Heart left ventricle (tissue), 16 donors: ENCODE results near the gene CAMSAP2. TPM values are rescaled to one million over a fixed set of nuclear protein-coding genes. Genes with fewer than 3 reads are reported as not detected.

Experiments
- ATAC-seq, 4 donors: fragments of 200-7000 bp; cut with Tn5 transposase; one replicate each; pipeline ENCODE4 v1.9.1; 2020 to 2022; ENCODE audit warnings: moderate library complexity in 4 of 4, mild to moderate bottlenecking in 3 of 4, moderate number of reproducible peaks in 1 of 4
- DNase-seq, 5 donors: peaks; one replicate each; pipeline ENCODE4 v3.0.0-alpha.2; 2020
- H3K27ac ChIP-seq, 12 donors: fragments of 200-600 bp; sonication (generic) in 4 of 12; one replicate each; pipeline versions ENCODE4 v1.5.0 to v1.8.0; 2016 to 2022; ENCODE audit warnings: mild to moderate bottlenecking in 2 of 12
- H3K27me3 ChIP-seq, 9 donors: fragments of 200-600 bp; sonication (generic) in 2 of 9; one replicate each; pipeline versions ENCODE4 v1.5.1 to v1.8.0; 2016 to 2022; ENCODE audit warnings: mild to moderate bottlenecking in 3 of 9
- H3K36me3 ChIP-seq, 9 donors: fragments of 200-600 bp; sonication (generic) in 2 of 9; one replicate each; pipeline versions ENCODE4 v1.5.0 to v1.8.0; 2018 to 2022; ENCODE audit warnings: mild to moderate bottlenecking in 2 of 9
- H3K4me1 ChIP-seq, 12 donors: fragments of 200-600 bp; sonication (generic) in 4 of 12; one replicate each; pipeline versions ENCODE4 v1.5.0 to v1.8.0; 2016 to 2022; ENCODE audit warnings: mild to moderate bottlenecking in 3 of 12
- H3K4me3 ChIP-seq, 12 donors: fragments of 200-600 bp; sonication (generic) in 4 of 12; one replicate each; pipeline versions ENCODE4 v1.5.0 to v1.8.0; 2017 to 2022; ENCODE audit warnings: mild to moderate bottlenecking in 9 of 12, moderate library complexity in 4 of 12
- H3K9me3 ChIP-seq, 12 donors: fragments of 200-600 bp; sonication (generic) in 4 of 12; one replicate each; pipeline versions ENCODE4 v1.5.0 to v1.8.0; 2016 to 2022; ENCODE audit warnings: mild to moderate bottlenecking in 1 of 12
- CTCF ChIP-seq, 12 donors: fragments of 200-600 bp; sonication (generic) in 4 of 12; IDR thresholded peaks; one replicate each; pipeline versions ENCODE4 v1.5.0 to v1.8.0; 2018 to 2022; ENCODE audit warnings: antibody characterized with exemption in 12 of 12, mild to moderate bottlenecking in 5 of 12
- POLR2A ChIP-seq, 2 donors: fragments of 450-650 bp; IDR thresholded peaks; one replicate each; pipeline ENCODE4 v1.6.1; 2017; ENCODE audit warnings: antibody characterized with exemption in 2 of 2, mild to moderate bottlenecking in 2 of 2, moderate library complexity in 2 of 2
- WGBS, 4 donors: extraction: QIAGEN DNeasy Blood & Tissue Kit in 2 of 4; methylation state at CpG; one replicate each; pipeline versions ENCODE4 v1.1.5 to v1.1.7; 2013 to 2018; 5-methylcytosine and 5-hydroxymethylcytosine counted together
- intact Hi-C, 10 donors: fragments of 100-400 bp; cut with DNase I; formaldehyde crosslinking; loops; one replicate each; pipeline versions ENCODE4 v1.11.1 to v1.14.2; 2022
- polyA plus RNA-seq, 2 donors: library from polyadenylated mRNA; stranded (reverse); fragments of 200-250 nt; gene quantifications; one replicate each; pipeline ENCODE4 v1.2.3, GENCODE V29; 2013
- total RNA-seq, 9 donors: library from RNA; depleted of rRNA in 2 of 9; stranded (reverse); fragments of >200 nt in 2 of 9; fragmentation: NEBNext Ultra II Directional in 3 of 9; extraction: Animal tissue kit (Norgen Biotek cat#: 25700) in 3 of 9; gene quantifications; one replicate each; pipeline versions ENCODE4 v1.1.0 to v1.2.4, GENCODE V29; 2016 to 2023
- donor health status: ischemic (EF 13 %, LVEDD 7.1; RV severe dilation, severe dysfunction).
- donor health status: healthy with polysubstance abuse.
- donor health status: DM: no; HTN: yes; CAD: no.
- donor health status: DM: no; HTN: no; CAD: no.
- donor health status: ischemic (EF 25% LVEDD 6.9; RV normal size, moderate dysfunction).
- donor health status: ischemic (EF 25% LVEDD 5.7; RV mildly dilated, moderate dysfunction).
- donor health status: healthy.
- donor health status: DM: yes; HTN: yes; CAD: no.
- donor health status: ischemic (EF 35%, LVEDD 5.7; RV mildly dilated, moderate dysfunction).
- donor health status: nonischemic (EF 11% LVEDD 7.7; RV severe dilation, severe dysfunction).
- donor health status: DM: yes; HTN: yes; CAD: no.
- donor health status: PGD.
- donor health status: ischemic (EF 29% LVEDD 5.4; RV normal size, mild dysfunction).
- donor health status: nonischemic (EF 23%, LVEDD 6.1; RV moderate dilation, normal function).

Gene CAMSAP2
- total and polyA plus RNA-seq, 11 donors, result 7.0 to 53.7 (median 36.1) TPM

GRCh38 chr1:200899954-200900867 is 161.5 kb downstream of the CAMSAP2 start:
- Histone ChIP-seq H3K4me3 (no peak overlapping the region), H3K27me3 (peaks cover 0 to 4% (median 0%) of the 10 kb centered on the region in 9 donors), H3K36me3 (no peaks in the 10 kb centered on the region), H3K4me1 (peaks cover 0 to 6% (median 0%) of the 10 kb centered on the region in 12 donors), H3K27ac (no peak overlapping the region), H3K9me3 (no peaks in the 10 kb centered on the region)
- DNase-seq (no peak), ATAC-seq (no peak)
- no peak for TF ChIP-seq POLR2A (IDR thresholded peaks at IDR 0.05)
- no peak for TF ChIP-seq CTCF (IDR thresholded peaks at IDR 0.05)
- 92 to 95% (median 93%) methylated on average over 11 to 16 of the region's 16 CpGs for WGBS, 4 donors
- intact Hi-C loops, result no loop called here

GRCh38 chr1:200900877-200901276 is 162.2 kb downstream of the CAMSAP2 start:
- WGBS, 4 donors, result 90 to 96% (median 93%) methylated on average over 16 to 17 of the region's 17 CpGs
- H3K27me3 ChIP-seq, result peaks cover 0 to 4% (median 0%) of the 10 kb centered on the region in 9 donors

GRCh38 chr1:200901350-200901749 is 162.7 kb downstream of the CAMSAP2 start:
- DNase-seq (no peak), ATAC-seq (no peak)
- Histone ChIP-seq H3K36me3 (no peaks in the 10 kb centered on the region), H3K27me3 (peaks cover 0 to 4% (median 0%) of the 10 kb centered on the region in 9 donors), H3K9me3 (no peaks in the 10 kb centered on the region), H3K27ac (no peak overlapping the region), H3K4me3 (no peak overlapping the region), H3K4me1 (peaks cover 0 to 11% (median 0%) of the 10 kb centered on the region in 12 donors)
- intact Hi-C loops, result no loop called here
- TF ChIP-seq POLR2A (IDR thresholded peaks at IDR 0.05) (no peak), CTCF (IDR thresholded peaks at IDR 0.05) (no peak)
- 92 to 97% (median 96%) methylated on average over 5 of the region's 5 CpGs for WGBS, 4 donors

More at GRCh38 chr1:200900877-200901276, 162.2 kb downstream of the CAMSAP2 start:
- ATAC-seq (no peak), DNase-seq (no peak)
- no peak overlapping the region for H3K27ac ChIP-seq
- H3K4me1 ChIP-seq, result peaks cover 0 to 11% (median 0%) of the 10 kb centered on the region in 12 donors
- H3K9me3 ChIP-seq, result no peaks in the 10 kb centered on the region
- TF ChIP-seq CTCF (IDR thresholded peaks at IDR 0.05), result no peak
- no peak for TF ChIP-seq POLR2A (IDR thresholded peaks at IDR 0.05)
- intact Hi-C loops, result no loop called here
- H3K36me3 ChIP-seq, result no peaks in the 10 kb centered on the region
- no peak overlapping the region for H3K4me3 ChIP-seq

GRCh38 chr1:200901796-200902444 is 163.2 kb downstream of the CAMSAP2 start:
- 49 to 65% (median 61%) methylated on average over 4 to 8 of the region's 8 CpGs for WGBS, 4 donors
- Histone ChIP-seq H3K27ac (no peak overlapping the region), H3K4me1 (peaks cover 0 to 11% (median 0%) of the 10 kb centered on the region in 12 donors), H3K36me3 (no peaks in the 10 kb centered on the region), H3K9me3 (no peaks in the 10 kb centered on the region), H3K27me3 (peaks cover 0 to 4% (median 0%) of the 10 kb centered on the region in 9 donors), H3K4me3 (no peak overlapping the region)
- intact Hi-C loops, result no loop called here
- ATAC-seq (peak in 2 of 4 donors; percentile 37 to 39), DNase-seq (no peak)
- no peak for TF ChIP-seq POLR2A (IDR thresholded peaks at IDR 0.05)
- no peak for TF ChIP-seq CTCF (IDR thresholded peaks at IDR 0.05)
